HL-60 (cell line): ENCODE data around the gene SORCS2.

Experiments
- DNase-seq, 2 experiments: peaks; one replicate each; pipeline ENCODE4 v3.0.0-alpha.2; 2010 to 2020; ENCODE audit warnings: low read depth in 1 of 2, low spot score in 1 of 2
- H3K27ac ChIP-seq: fragments of 250-450 bp; sonication (Bioruptor Pico); replicated peaks from 2 replicates; pipeline ENCODE4 v1.5.1; 2020; ENCODE audit warnings: mild to moderate bottlenecking, moderate library complexity
- H3K27me3 ChIP-seq: fragments of 250-450 bp; sonication (Bioruptor Pico); 2 replicates; pipeline ENCODE4 v1.5.1; 2021; ENCODE audit warnings: mild to moderate bottlenecking, moderate library complexity; ENCODE audit not compliant: insufficient read depth, poor library complexity, severe bottlenecking
- H3K4me3 ChIP-seq: replicated peaks from 2 replicates; pipeline ENCODE4 v1.5.1; 2011; ENCODE audit warnings: mild to moderate bottlenecking, control low read depth, low read length; ENCODE audit not compliant: insufficient read depth
- GABPA ChIP-seq: IDR thresholded peaks from 2 replicates; pipeline ENCODE4 v1.6.1; 2012; ENCODE audit warnings: low read depth
- POLR2AphosphoS5 ChIP-seq: IDR thresholded peaks from 2 replicates; pipeline ENCODE4 v1.6.1; 2012; ENCODE audit warnings: low read depth
- SPI1 ChIP-seq: IDR thresholded peaks from 2 replicates; pipeline ENCODE4 v1.6.1; 2012; ENCODE audit warnings: low read depth, mild to moderate bottlenecking, borderline replicate concordance
- TF ChIP-seq, protein P1 (sequence below): IDR thresholded peaks from 2 replicates; pipeline ENCODE4 v1.6.1; 2012; ENCODE audit warnings: low read depth; ENCODE audit not compliant: insufficient replicate concordance
- TF ChIP-seq, protein P2 (sequence below): IDR thresholded peaks from one replicate; pipeline ENCODE4 v1.5.1; 2011; ENCODE audit warnings: low read length, control low read depth, inconsistent platforms; ENCODE audit not compliant: insufficient read depth

Gene SORCS2

DNA sequence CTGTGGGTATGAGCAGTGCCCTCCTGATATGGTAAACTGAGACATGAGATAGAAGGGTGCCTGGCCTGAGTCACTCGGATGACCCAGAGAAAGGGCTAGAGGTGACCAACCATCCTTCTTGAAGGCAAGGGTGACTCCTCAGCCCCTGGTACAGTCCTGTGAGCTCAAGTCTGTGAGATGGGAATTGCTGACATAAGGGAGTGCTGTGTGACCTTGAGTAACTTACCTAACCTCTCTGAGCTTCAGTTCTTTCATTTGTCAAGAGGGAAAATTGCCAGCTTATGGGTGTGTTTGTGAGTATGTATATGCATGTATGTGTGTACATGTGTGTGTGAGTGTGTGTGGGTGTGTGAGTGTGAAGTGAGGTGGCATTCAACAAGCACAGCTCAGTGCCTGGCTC, 452.8 kb downstream of the SORCS2 start:
- no peak for DNase-seq
- TF ChIP-seq, protein P1, sequence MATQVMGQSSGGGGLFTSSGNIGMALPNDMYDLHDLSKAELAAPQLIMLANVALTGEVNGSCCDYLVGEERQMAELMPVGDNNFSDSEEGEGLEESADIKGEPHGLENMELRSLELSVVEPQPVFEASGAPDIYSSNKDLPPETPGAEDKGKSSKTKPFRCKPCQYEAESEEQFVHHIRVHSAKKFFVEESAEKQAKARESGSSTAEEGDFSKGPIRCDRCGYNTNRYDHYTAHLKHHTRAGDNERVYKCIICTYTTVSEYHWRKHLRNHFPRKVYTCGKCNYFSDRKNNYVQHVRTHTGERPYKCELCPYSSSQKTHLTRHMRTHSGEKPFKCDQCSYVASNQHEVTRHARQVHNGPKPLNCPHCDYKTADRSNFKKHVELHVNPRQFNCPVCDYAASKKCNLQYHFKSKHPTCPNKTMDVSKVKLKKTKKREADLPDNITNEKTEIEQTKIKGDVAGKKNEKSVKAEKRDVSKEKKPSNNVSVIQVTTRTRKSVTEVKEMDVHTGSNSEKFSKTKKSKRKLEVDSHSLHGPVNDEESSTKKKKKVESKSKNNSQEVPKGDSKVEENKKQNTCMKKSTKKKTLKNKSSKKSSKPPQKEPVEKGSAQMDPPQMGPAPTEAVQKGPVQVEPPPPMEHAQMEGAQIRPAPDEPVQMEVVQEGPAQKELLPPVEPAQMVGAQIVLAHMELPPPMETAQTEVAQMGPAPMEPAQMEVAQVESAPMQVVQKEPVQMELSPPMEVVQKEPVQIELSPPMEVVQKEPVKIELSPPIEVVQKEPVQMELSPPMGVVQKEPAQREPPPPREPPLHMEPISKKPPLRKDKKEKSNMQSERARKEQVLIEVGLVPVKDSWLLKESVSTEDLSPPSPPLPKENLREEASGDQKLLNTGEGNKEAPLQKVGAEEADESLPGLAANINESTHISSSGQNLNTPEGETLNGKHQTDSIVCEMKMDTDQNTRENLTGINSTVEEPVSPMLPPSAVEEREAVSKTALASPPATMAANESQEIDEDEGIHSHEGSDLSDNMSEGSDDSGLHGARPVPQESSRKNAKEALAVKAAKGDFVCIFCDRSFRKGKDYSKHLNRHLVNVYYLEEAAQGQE = no peak
- TF ChIP-seq, protein P2, sequence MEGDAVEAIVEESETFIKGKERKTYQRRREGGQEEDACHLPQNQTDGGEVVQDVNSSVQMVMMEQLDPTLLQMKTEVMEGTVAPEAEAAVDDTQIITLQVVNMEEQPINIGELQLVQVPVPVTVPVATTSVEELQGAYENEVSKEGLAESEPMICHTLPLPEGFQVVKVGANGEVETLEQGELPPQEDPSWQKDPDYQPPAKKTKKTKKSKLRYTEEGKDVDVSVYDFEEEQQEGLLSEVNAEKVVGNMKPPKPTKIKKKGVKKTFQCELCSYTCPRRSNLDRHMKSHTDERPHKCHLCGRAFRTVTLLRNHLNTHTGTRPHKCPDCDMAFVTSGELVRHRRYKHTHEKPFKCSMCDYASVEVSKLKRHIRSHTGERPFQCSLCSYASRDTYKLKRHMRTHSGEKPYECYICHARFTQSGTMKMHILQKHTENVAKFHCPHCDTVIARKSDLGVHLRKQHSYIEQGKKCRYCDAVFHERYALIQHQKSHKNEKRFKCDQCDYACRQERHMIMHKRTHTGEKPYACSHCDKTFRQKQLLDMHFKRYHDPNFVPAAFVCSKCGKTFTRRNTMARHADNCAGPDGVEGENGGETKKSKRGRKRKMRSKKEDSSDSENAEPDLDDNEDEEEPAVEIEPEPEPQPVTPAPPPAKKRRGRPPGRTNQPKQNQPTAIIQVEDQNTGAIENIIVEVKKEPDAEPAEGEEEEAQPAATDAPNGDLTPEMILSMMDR = no peak
- TF ChIP-seq SPI1 = no peak
- TF ChIP-seq GABPA = no peak
- TF ChIP-seq POLR2AphosphoS5 = no peak

DNA sequence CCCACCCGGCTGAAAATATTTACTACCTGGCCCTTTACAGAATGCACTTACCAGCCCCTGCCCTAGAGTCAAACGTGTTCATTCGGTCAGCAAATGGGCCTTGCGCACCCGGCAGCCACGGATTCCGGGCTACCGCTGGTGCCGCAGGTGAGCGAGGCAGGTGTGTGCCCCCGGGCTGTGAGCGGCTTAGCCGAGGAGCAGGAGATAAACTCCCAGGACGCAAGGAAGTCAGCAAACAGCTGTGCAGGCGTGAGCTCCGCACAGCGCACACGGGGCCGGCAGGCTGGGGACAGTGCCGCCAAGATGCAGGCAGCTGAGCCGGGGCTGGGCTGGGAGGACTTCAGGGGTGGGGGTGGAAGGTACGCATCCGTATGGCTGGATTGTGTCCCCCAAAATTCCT, 453.6 kb downstream of the SORCS2 start:
- no peak overlapping the region for H3K27ac ChIP-seq
- no peaks in the 10 kb centered on the region for H3K27me3 ChIP-seq
- no peak for DNase-seq
- H3K4me3 ChIP-seq = no peak overlapping the region
- TF ChIP-seq GABPA (no peak), POLR2AphosphoS5 (no peak), SPI1 (no peak)
- TF ChIP-seq, protein P1 = no peak
- TF ChIP-seq, protein P2 = no peak

More for the DNA sequence above, 452.8 kb downstream of the SORCS2 start:
- Histone ChIP-seq H3K27me3 (no peaks in the 10 kb centered on the region), H3K4me3 (no peak overlapping the region), H3K27ac (no peak overlapping the region)

DNA sequence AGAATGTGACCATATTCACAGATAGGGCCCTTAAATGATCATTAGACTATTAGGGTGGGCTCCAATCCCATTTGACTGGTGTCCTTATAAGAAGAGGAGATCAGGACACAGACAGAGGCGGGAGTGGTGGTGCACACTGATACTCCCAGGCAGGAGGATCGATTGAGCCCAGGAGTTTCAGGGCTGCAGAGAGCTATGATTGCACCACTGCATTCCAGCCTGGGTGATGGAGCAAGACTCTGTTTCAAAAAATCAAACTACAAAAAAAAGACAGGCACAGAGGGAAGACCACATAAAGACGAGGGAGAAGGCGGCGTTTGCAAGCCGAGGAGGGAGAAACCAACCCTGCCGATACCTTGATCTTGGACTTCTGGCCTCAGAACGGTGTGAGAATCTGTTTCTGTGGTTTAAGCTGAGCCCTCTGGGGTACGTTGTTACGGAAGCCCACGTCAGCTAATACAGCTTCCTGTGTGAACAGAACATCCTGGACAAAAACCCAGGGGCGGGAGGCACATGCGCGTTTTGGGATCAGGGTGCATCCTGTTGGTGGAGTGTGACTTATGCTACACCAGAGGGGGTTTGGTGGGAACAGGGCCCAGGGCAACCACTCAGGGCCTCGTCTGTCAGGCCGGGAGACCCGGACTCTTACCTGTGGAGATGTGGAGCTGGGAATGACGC, 454.2 kb downstream of the SORCS2 start:
- Histone ChIP-seq H3K4me3 (no peak overlapping the region), H3K27me3 (no peaks in the 10 kb centered on the region), H3K27ac (no peak overlapping the region)
- no peak for DNase-seq
- TF ChIP-seq, protein P1 = no peak
- no peak for TF ChIP-seq SPI1
- no peak for TF ChIP-seq GABPA
- TF ChIP-seq POLR2AphosphoS5 = no peak
- TF ChIP-seq, protein P2 = no peak
